ENCODE data around the gene TIGD7.

DNA sequence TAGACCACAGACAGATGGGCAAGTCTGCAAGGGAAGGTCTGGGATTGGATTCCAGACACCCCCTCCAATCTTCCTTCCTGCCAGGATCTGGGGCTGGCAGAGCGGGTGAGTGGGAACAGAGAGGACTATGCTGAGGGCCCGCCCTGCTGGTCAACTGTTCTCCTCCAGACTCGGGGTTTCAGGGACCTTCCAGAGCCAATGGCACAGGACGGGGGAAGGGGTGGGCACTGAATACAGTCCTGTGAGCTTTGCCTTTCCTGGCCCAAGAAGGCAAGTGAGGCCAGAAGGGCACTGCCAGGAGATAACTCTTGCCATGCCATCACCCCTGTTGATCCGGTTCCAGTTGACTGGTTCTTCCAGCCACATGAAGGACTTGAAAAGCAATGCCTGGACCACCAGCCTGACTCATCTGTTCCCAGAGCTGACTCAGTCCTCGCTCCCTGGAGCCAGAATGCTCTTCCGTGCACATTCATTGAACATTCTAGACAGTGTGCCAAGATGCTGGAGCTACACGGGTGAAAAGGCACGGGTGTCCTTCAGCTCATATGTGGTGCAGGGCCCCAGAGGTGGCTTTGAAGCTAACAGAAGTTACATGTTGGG is 48.3 kb downstream of the TIGD7 start:
- TF ChIP-seq CTCF (IDR thresholded peaks at IDR 0.05) (no peak), POLR2A (IDR thresholded peaks at IDR 0.05) (no peak), EP300 (IDR thresholded peaks at IDR 0.05; ENCODE audit: low read depth) (no peak)

Measured in transverse colon (tissue), 3 donors.